A549 (cell line): ENCODE results near the gene ZDHHC3. TPM values are rescaled to one million over a fixed set of nuclear protein-coding genes. Genes with fewer than 3 reads are reported as not detected.
"Not testable (repeated sequence)": the region's sequence is repeated elsewhere in the genome, so short reads cannot be mapped to it uniquely, and the experiment has no call there.

Source experiments
- ATAC-seq, 2 experiments: fragments of 200-7000 bp in 1 of 2; fragments of >200 bp in 1 of 2; cut with Nextera tagmentation in 1 of 2; cut with Tn5 transposase in 1 of 2; 3 replicates each; pipeline versions ENCODE4 v1.8.0 to v1.9.1; 2018 to 2020; ENCODE audit warnings: mild to moderate bottlenecking in 1 of 2, moderate library complexity in 1 of 2
- CTCF ChIA-PET: fragments of 300-600 bp; sonication (Branson Sonifier 250); formaldehyde crosslinking; extraction: SDS; loops from one replicate; lab custom pipeline; 2021; ENCODE audit warnings: antibody characterized with exemption, inconsistent platforms; lab: Yijun Ruan, JAX
- POLR2A ChIA-PET: fragments of 350-600 bp; formaldehyde crosslinking; extraction: SDS; loops from one replicate; lab custom pipeline; 2021; ENCODE audit warnings: antibody characterized with exemption, inconsistent platforms; lab: Yijun Ruan, JAX
- DNase-seq, 2 experiments: peaks; one replicate each; pipeline versions ENCODE4 v3.0.0 to v3.0.0-alpha.2; 2011 to 2016; ENCODE audit warnings: low read depth in 1 of 2, low spot score in 1 of 2
- FAIRE-seq: peaks from 2 replicates; lab custom pipeline; 2011; peaks lifted over from hg19 to GRCh38; lab: Jason Lieb, UNC
- H3K27ac ChIP-seq, 2 experiments: fragments of >200 bp; sonication (Bioruptor Twin); formaldehyde crosslinking; 3 replicates each; pipeline ENCODE4 v1.5.1; 2016 to 2017
- H3K4me1 ChIP-seq: fragments of >200 bp; sonication (Bioruptor Twin); formaldehyde crosslinking; 3 replicates; pipeline ENCODE4 v1.6.1; 2016
- H3K4me2 ChIP-seq: fragments of >200 bp; sonication (Bioruptor Twin); formaldehyde crosslinking; 3 replicates; pipeline ENCODE4 v1.6.1; 2016
- H3K4me3 ChIP-seq: fragments of >200 bp; sonication (Bioruptor Twin); formaldehyde crosslinking; 3 replicates; pipeline ENCODE4 v1.5.1; 2016
- H3K9me3 ChIP-seq: fragments of >200 bp; sonication (Bioruptor Twin); formaldehyde crosslinking; 3 replicates; pipeline ENCODE4 v1.6.1; 2016
- CBX2 ChIP-seq: fragments of 200-600 bp; sonication (generic); IDR thresholded peaks from 2 replicates; pipeline ENCODE4 v1.6.1; 2016; ENCODE audit warnings: low read depth, mild to moderate bottlenecking, borderline replicate concordance
- CBX8 ChIP-seq: fragments of 200-600 bp; sonication (generic); IDR thresholded peaks from 2 replicates; pipeline ENCODE4 v1.6.1; 2016
- E2F6 ChIP-seq: IDR thresholded peaks from 2 replicates; pipeline ENCODE4 v1.6.1; 2012; ENCODE audit warnings: low read depth, borderline replicate concordance
- FOSB ChIP-seq: fragments of 250-450 bp; sonication (Bioruptor Pico); IDR thresholded peaks from 2 replicates; pipeline ENCODE4 v1.5.0; 2020; ENCODE audit warnings: mild to moderate bottlenecking, moderate library complexity
- FOXS1 ChIP-seq: fragments of 250-450 bp; sonication (Bioruptor Pico); IDR thresholded peaks from 2 replicates; pipeline ENCODE4 v1.5.0; 2020; ENCODE audit warnings: mild to moderate bottlenecking, moderate library complexity
- GATA3 ChIP-seq: IDR thresholded peaks from 2 replicates; pipeline ENCODE4 v1.6.1; 2012; ENCODE audit warnings: borderline replicate concordance
- HOXA7 ChIP-seq: fragments of 250-450 bp; sonication (Bioruptor Pico); IDR thresholded peaks from 2 replicates; pipeline ENCODE4 v1.5.0; 2020; ENCODE audit warnings: mild to moderate bottlenecking, moderate library complexity
- JUN ChIP-seq, 2 experiments: fragments of >200 bp; sonication (Bioruptor Twin); formaldehyde crosslinking; IDR thresholded peaks; 2 replicates in 1 of 2; 3 replicates in 1 of 2; pipeline ENCODE4 v1.6.1; 2016 to 2017
- JUNB ChIP-seq: fragments of >200 bp; sonication (Bioruptor Twin); formaldehyde crosslinking; IDR thresholded peaks from 2 replicates; pipeline ENCODE4 v1.6.1; 2016
- MAZ ChIP-seq: fragments of 150-350 bp; IDR thresholded peaks from 2 replicates; pipeline ENCODE4 v1.6.1; 2014; ENCODE audit warnings: antibody characterized with exemption, low read depth, low read length, borderline replicate concordance
- PBX3 ChIP-seq: IDR thresholded peaks from 2 replicates; pipeline ENCODE4 v1.6.1; 2012
- POLR2AphosphoS2 ChIP-seq: conservative IDR thresholded peaks from 2 replicates; pipeline ENCODE4 v1.6.1; 2012; ENCODE audit warnings: low read length, improper control_type of control experiment, inconsistent platforms
- RNF2 ChIP-seq: fragments of 200-600 bp; sonication (generic); IDR thresholded peaks from 2 replicates; pipeline ENCODE4 v1.6.1; 2016; ENCODE audit warnings: low read depth, mild to moderate bottlenecking, antibody characterized with exemption, moderate library complexity, borderline replicate concordance
- SREBF2 ChIP-seq: fragments of 450-650 bp; IDR thresholded peaks from 2 replicates; pipeline ENCODE4 v1.6.1; 2014; ENCODE audit warnings: mild to moderate bottlenecking, moderate library complexity
- TFCP2L1 ChIP-seq: fragments of 250-450 bp; sonication (Bioruptor Pico); IDR thresholded peaks from 2 replicates; pipeline ENCODE4 v1.5.0; 2021; ENCODE audit warnings: mild to moderate bottlenecking
- ZNF302 ChIP-seq: fragments of 250-450 bp; sonication (Bioruptor Pico); IDR thresholded peaks from 2 replicates; pipeline ENCODE4 v1.9.0; 2021; ENCODE audit warnings: inconsistent platforms, mild to moderate bottlenecking, moderate library complexity
- ZSCAN20 ChIP-seq: fragments of 250-450 bp; sonication (Bioruptor Pico); IDR thresholded peaks from 2 replicates; pipeline ENCODE4 v1.8.0; 2022; ENCODE audit warnings: mild to moderate bottlenecking, moderate library complexity
- WGBS: methylation state at CpG from one replicate; pipeline ENCODE4 v1.1.6; 2017; ENCODE audit errors: missing lambda C conversion rate; 5-methylcytosine and 5-hydroxymethylcytosine counted together
- polyA plus RNA-seq, 4 experiments: library from polyadenylated mRNA; depleted of rRNA in 3 of 4; stranded (reverse); fragments of >200 nt; fragmentation: RNase III in 1 of 4; extraction: RNeasy Plus Mini Kit Qiagen cat#74134 plus additional on column Dnase treatment in 1 of 4; gene quantifications; 2 replicates in 3 of 4; 3 replicates in 1 of 4; pipeline ENCODE4 v1.2.3, GENCODE V29; 2011 to 2017
- TF ChIP-seq, protein P1 (sequence below): fragments of 250-450 bp; sonication (Bioruptor Pico); IDR thresholded peaks from 2 replicates; pipeline ENCODE4 v1.5.0; 2021; ENCODE audit warnings: mild to moderate bottlenecking, moderate library complexity, borderline replicate concordance
- TF ChIP-seq, protein P2 (sequence below): fragments of 450-650 bp; IDR thresholded peaks from 2 replicates; pipeline ENCODE4 v1.6.1; 2014; ENCODE audit warnings: antibody characterized with exemption

The ZDHHC3 gene
- polyA plus RNA-seq, 2 of the 4 experiments (the other 2 are of a cell fraction), result 28.7 to 57.7 TPM

DNA sequence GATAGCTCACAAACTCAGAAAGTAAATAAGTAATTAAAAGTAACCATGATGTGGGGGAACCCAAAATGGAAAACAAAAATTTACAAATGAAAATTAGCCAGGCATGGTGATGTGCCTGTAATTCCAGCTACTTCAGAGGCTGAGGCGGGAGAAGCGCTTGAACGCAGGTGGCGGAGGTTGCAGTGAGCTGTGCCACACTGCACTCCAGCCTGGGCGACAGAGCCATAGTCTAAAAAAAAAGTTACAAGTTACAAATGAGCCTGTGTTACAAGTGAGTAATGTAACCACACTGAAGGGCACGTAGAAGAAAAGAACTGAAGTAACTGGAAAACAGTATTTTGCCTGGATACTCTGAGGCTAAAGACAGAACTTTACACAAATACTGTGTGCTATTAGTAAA, 11.4 kb upstream of the ZDHHC3 start (continued):
- no peak for TF ChIP-seq ZNF302 (CRISPR knock-in tag)
- no peak for TF ChIP-seq SREBF2
- TF ChIP-seq, all 56 proteins: peak for 0

DNA sequence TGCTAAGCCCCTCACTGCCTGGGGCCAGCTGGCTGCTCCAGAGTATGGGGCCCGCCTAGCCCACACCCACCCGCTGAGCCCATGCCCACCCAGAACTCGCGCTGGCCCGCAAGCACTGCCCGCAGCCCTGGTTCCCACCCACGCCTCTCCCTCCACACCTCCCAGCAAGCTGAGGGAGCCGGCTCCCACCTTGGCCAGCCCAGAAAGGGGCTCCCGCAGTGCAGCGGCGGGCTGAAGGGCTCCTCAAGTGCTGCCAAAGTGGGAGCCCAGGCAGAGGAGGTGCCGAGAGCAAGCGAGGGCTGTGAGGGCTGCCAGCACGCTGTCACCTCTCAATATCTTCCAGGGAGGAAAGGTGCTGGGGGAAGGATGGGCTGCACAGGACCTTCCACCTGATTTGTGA, 10.4 kb upstream of the ZDHHC3 start:
- not testable (repeated sequence) for ATAC-seq, H3K9me3 ChIP-seq, H3K27ac ChIP-seq, FAIRE-seq, H3K4me3 ChIP-seq, H3K4me1 ChIP-seq, DNase-seq, H3K4me2 ChIP-seq
- CTCF ChIA-PET, result interaction anchor here (0.7 kb wide), 1 partner anchor 1321 kb away, joined by 3 read pairs; no protein-coding TSS in a partner anchor
- POLR2A ChIA-PET, result interaction anchor here (0.9 kb wide), 1 partner anchor 11 kb away, joined by 4 read pairs; the partner anchor contains the start of genes EXOSC7 and ZDHHC3
- 100% methylated on average over 5 of the region's 14 CpGs for WGBS

DNA sequence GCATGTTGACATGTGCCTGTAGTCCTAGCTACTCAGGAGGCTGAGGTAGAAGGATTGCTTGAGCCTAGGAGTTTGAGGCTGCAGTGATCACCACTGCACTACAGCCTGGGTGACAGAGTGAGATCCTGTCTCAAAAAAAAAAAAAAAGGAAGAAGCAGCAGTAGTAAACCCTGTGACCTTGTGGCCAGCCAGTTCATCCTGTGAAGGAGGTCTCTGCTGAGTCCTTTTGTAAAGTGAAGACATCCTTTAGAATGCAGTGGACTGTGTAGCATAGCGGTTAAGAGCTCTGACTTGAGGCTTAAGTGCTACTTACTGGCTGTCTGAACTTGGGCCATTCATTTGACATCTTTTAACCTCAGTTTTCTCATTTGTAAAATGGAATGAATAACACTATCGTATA, 8.4 kb upstream of the ZDHHC3 start:
- 93% methylated on average over 2 of the region's 2 CpGs for WGBS
- ChIA-PET CTCF (interaction anchor here (0.6 kb wide), 1 partner anchor 463 kb away, joined by 3 read pairs; no protein-coding TSS in a partner anchor), POLR2A (no interaction called here)
- ATAC-seq (no peak), DNase-seq (no peak), FAIRE-seq (no peak)
- TF ChIP-seq PBX3, result no peak
- TF ChIP-seq, protein P1, sequence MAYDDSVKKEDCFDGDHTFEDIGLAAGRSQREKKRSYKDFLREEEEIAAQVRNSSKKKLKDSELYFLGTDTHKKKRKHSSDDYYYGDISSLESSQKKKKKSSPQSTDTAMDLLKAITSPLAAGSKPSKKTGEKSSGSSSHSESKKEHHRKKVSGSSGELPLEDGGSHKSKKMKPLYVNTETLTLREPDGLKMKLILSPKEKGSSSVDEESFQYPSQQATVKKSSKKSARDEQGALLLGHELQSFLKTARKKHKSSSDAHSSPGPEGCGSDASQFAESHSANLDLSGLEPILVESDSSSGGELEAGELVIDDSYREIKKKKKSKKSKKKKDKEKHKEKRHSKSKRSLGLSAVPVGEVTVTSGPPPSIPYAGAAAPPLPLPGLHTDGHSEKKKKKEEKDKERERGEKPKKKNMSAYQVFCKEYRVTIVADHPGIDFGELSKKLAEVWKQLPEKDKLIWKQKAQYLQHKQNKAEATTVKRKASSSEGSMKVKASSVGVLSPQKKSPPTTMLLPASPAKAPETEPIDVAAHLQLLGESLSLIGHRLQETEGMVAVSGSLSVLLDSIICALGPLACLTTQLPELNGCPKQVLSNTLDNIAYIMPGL (CRISPR knock-in tag), result no peak
- TF ChIP-seq MAZ, result no peak
- no peak for TF ChIP-seq FOXS1
- TF ChIP-seq FOSB (CRISPR knock-in tag), result no peak
- TF ChIP-seq CBX2, result no peak
- TF ChIP-seq, protein P2, sequence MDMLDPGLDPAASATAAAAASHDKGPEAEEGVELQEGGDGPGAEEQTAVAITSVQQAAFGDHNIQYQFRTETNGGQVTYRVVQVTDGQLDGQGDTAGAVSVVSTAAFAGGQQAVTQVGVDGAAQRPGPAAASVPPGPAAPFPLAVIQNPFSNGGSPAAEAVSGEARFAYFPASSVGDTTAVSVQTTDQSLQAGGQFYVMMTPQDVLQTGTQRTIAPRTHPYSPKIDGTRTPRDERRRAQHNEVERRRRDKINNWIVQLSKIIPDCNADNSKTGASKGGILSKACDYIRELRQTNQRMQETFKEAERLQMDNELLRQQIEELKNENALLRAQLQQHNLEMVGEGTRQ, result no peak
- no peak for TF ChIP-seq GATA3
- TF ChIP-seq POLR2AphosphoS2, result no peak
- no peak for TF ChIP-seq E2F6
- no peak for TF ChIP-seq TFCP2L1
- no peak for TF ChIP-seq JUN (IDR thresholded peaks at IDR 0.05)
- TF ChIP-seq CBX8, result no peak
- TF ChIP-seq JUNB, result no peak
- no peak for TF ChIP-seq HOXA7 (CRISPR knock-in tag)
- TF ChIP-seq RNF2, result no peak
- no peak for TF ChIP-seq ZSCAN20 (CRISPR knock-in tag)
- no peaks in the 10 kb centered on the region for H3K9me3 ChIP-seq
- H3K27ac ChIP-seq, result no peak overlapping the region
- H3K4me1 ChIP-seq, result no peaks in the 10 kb centered on the region
- no peak overlapping the region for H3K4me3 ChIP-seq
- no peak overlapping the region for H3K4me2 ChIP-seq
